Erythroblast (primary cell): Measurements from ENCODE around the gene OSBPL3.

Experiments used
- GATA1 ChIP-seq: IDR thresholded peaks from 2 replicates; pipeline ENCODE4 v1.6.1; 2011; ENCODE audit warnings: low read depth, mild to moderate bottlenecking, control low read depth, low read length, moderate library complexity
- POLR2A ChIP-seq: IDR thresholded peaks from 2 replicates; pipeline ENCODE4 v1.6.1; 2011; ENCODE audit warnings: mild to moderate bottlenecking, low read length

DNA sequence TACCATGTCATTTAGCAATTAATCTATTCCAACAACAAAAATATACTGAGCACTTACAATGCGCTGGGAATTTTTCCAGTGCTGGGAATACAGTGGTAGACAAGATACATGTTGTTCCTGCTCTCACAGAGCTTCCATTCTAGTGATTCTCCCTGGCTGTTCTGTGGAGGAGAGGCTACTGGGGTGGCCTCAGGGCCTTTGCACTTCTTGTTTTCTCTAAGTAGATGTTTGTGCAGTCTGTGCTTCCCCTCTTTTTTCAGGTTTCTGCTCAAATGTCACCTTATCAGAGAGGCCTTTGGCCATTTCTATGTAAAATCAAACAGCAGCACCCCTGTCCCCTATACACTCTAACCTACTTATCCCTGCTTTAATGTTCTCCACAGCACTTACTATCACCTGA is 24.7 kb downstream of the OSBPL3 start:
- TF ChIP-seq POLR2A, result no peak
- no peak for TF ChIP-seq GATA1
